Naive thymus-derived CD8-positive, alpha-beta T cell (primary cell): ENCODE measurements around the gene NFYB. TPM values are rescaled to one million over a fixed set of nuclear protein-coding genes. Genes with fewer than 3 reads are reported as not detected.

ENCODE experiments used
- ATAC-seq, 2 donors: fragments of 150-1000 bp; cut with Tn5 transposase in 1 of 2; sonication (Bioruptor Pico), chemical (Tn5 transposase) in 1 of 2; 1 replicate in 1 of 2; 2 replicates in 1 of 2; pipeline ENCODE4 v1.10.0; 2021; ENCODE audit warnings: mild to moderate bottlenecking in 2 of 2, moderate library complexity in 2 of 2
- POLR2A ChIA-PET: fragments of 350-600 bp; sonication (Branson Sonifier 250); formaldehyde crosslinking; loops from one replicate; lab custom pipeline; 2021; ENCODE audit warnings: antibody characterized with exemption; lab: Charles Lee
- DNase-seq, 10 donors: peaks; one replicate each; pipeline versions ENCODE4 v3.0.0 to v3.0.0-alpha.2; 2020 to 2022
- H3K27ac Mint-ChIP-seq, 10 donors: one replicate each; pipeline ENCODE4 v1.8.0; 2020 to 2022; ENCODE audit warnings: mild to moderate bottlenecking in 10 of 10, mixed read lengths in 10 of 10, moderate library complexity in 4 of 10, inconsistent platforms in 1 of 10
- H3K27me3 Mint-ChIP-seq, 5 donors: one replicate each; pipeline ENCODE4 v1.8.0; 2021 to 2022; ENCODE audit warnings: mixed read lengths in 5 of 5
- H3K36me3 Mint-ChIP-seq, 3 donors: one replicate each; pipeline ENCODE4 v1.8.0; 2020 to 2022; ENCODE audit warnings: mixed read lengths in 3 of 3, mild to moderate bottlenecking in 2 of 3, inconsistent platforms in 1 of 3
- H3K4me1 Mint-ChIP-seq, 4 donors: one replicate each; pipeline ENCODE4 v1.8.0; 2021 to 2022; ENCODE audit warnings: mixed read lengths in 4 of 4
- H3K4me3 Mint-ChIP-seq, 10 donors: one replicate each; pipeline ENCODE4 v1.8.0; 2020 to 2022; ENCODE audit warnings: mild to moderate bottlenecking in 10 of 10, mixed read lengths in 10 of 10, moderate library complexity in 6 of 10, inconsistent platforms in 1 of 10
- H3K9me3 Mint-ChIP-seq, 9 donors: one replicate each; pipeline ENCODE4 v1.8.0; 2020 to 2022; ENCODE audit warnings: mixed read lengths in 9 of 9, mild to moderate bottlenecking in 3 of 9, inconsistent platforms in 1 of 9, moderate library complexity in 1 of 9
- polyA plus RNA-seq, 3 donors: library from polyadenylated mRNA; unstranded; fragments of 300-500 nt; fragmentation: Illumina TruSeq; gene quantifications; one replicate each; pipeline ENCODE4 v1.2.3, GENCODE V29; 2021
- total RNA-seq, 8 experiments: library from RNA in 2 of 8; stranded (reverse) in 2 of 8; gene quantifications; one replicate each; pipeline ENCODE4 v1.2.3 and lab custom pipeline; 2021 to 2026

Gene NFYB
- total and polyA plus RNA-seq, 5 experiments from 2014 or later: 22.7 to 38.8 (median 26.4) TPM

GRCh38 chr12:104105461-104105860, 32.5 kb downstream of the NFYB start:
- Mint-ChIP-seq H3K27me3 (no peaks in the 10 kb centered on the region), H3K36me3 (peaks cover 0 to 35% (median 0%) of the 10 kb centered on the region in 3 donors), H3K9me3 (no peaks in the 10 kb centered on the region), H3K4me3 (no peak overlapping the region), H3K27ac (peak overlapping the region in 1 of 10 donors; percentile 34), H3K4me1 (peaks cover 9 to 11% (median 10%) of the 10 kb centered on the region in 4 donors)
- ATAC-seq (no peak), DNase-seq (no peak)
- POLR2A ChIA-PET: interaction anchor here (0.6 kb wide), 1 partner anchor 140 kb away, joined by 3 read pairs; the partner anchor contains the start of gene TDG

GRCh38 chr12:104097954-104098353, 40.1 kb downstream of the NFYB start:
- POLR2A ChIA-PET: interaction anchor here (0.5 kb wide), 1 partner anchor 240 kb away, joined by 3 read pairs; no protein-coding TSS in a partner anchor
- Mint-ChIP-seq H3K36me3 (peaks cover 7 to 74% (median 28%) of the 10 kb centered on the region in 3 donors), H3K27ac (no peak overlapping the region), H3K27me3 (no peaks in the 10 kb centered on the region), H3K4me3 (no peak overlapping the region), H3K9me3 (no peaks in the 10 kb centered on the region), H3K4me1 (no peaks in the 10 kb centered on the region)
- DNase-seq: no peak
- ATAC-seq: no peak

- Mint-ChIP-seq H3K36me3 (peaks cover 7 to 73% (median 31%) of the 10 kb centered on the region in 3 donors), H3K4me3 (no peak overlapping the region), H3K27me3 (no peaks in the 10 kb centered on the region), H3K27ac (no peak overlapping the region), H3K9me3 (no peaks in the 10 kb centered on the region), H3K4me1 (no peaks in the 10 kb centered on the region)
- DNase-seq: no peak
- no peak for ATAC-seq
- POLR2A ChIA-PET: no interaction called here
Measured at GRCh38 chr12:104095289-104095688, 42.7 kb downstream of the NFYB start.

- peaks cover 7 to 79% (median 33%) of the 10 kb centered on the region in 3 donors for H3K36me3 Mint-ChIP-seq
- DNase-seq: no peak
- POLR2A ChIA-PET: no interaction called here
- ATAC-seq: no peak
- peak overlapping the region in 1 of 10 donors; percentile 39 for H3K27ac Mint-ChIP-seq
- H3K4me1 Mint-ChIP-seq: no peaks in the 10 kb centered on the region
- no peaks in the 10 kb centered on the region for H3K9me3 Mint-ChIP-seq
- H3K27me3 Mint-ChIP-seq: no peaks in the 10 kb centered on the region
- H3K4me3 Mint-ChIP-seq: no peak overlapping the region
Measured at GRCh38 chr12:104094284-104094683, 43.7 kb downstream of the NFYB start.

- no peaks in the 10 kb centered on the region for H3K4me1 Mint-ChIP-seq
- DNase-seq (no peak), ATAC-seq (no peak)
- H3K4me3 Mint-ChIP-seq: no peak overlapping the region
- H3K9me3 Mint-ChIP-seq: no peaks in the 10 kb centered on the region
- peaks cover 7 to 74% (median 26%) of the 10 kb centered on the region in 3 donors for H3K36me3 Mint-ChIP-seq
- POLR2A ChIA-PET: interaction anchor here (0.6 kb wide), 1 partner anchor 16 kb away, joined by 7 read pairs; no protein-coding TSS in a partner anchor
- H3K27me3 Mint-ChIP-seq: no peaks in the 10 kb centered on the region
- no peak overlapping the region for H3K27ac Mint-ChIP-seq
Measured at GRCh38 chr12:104091136-104091535, 46.9 kb downstream of the NFYB start.

- Mint-ChIP-seq H3K27me3 (no peaks in the 10 kb centered on the region), H3K4me3 (no peak overlapping the region), H3K9me3 (no peaks in the 10 kb centered on the region), H3K36me3 (peaks cover 7 to 79% (median 26%) of the 10 kb centered on the region in 3 donors), H3K27ac (no peak overlapping the region), H3K4me1 (no peaks in the 10 kb centered on the region)
- DNase-seq (no peak), ATAC-seq (no peak)
- POLR2A ChIA-PET: no interaction called here
Measured at GRCh38 chr12:104090685-104091084, 47.3 kb downstream of the NFYB start.

- H3K4me3 Mint-ChIP-seq: no peak overlapping the region
- peaks cover 5 to 69% (median 17%) of the 10 kb centered on the region in 3 donors for H3K36me3 Mint-ChIP-seq
- H3K9me3 Mint-ChIP-seq: no peaks in the 10 kb centered on the region
- H3K27ac Mint-ChIP-seq: peak overlapping the region in 2 of 10 donors; percentile 9 to 44
- no peaks in the 10 kb centered on the region for H3K27me3 Mint-ChIP-seq
- DNase-seq (no peak), ATAC-seq (no peak)
- POLR2A ChIA-PET: no interaction called here
- H3K4me1 Mint-ChIP-seq: peaks cover 0 to 6% (median 0%) of the 10 kb centered on the region in 4 donors
Measured at GRCh38 chr12:104083769-104084475, 54.1 kb downstream of the NFYB start.

GRCh38 chr12:104080764-104081163, 57.2 kb downstream of the NFYB start:
- H3K27me3 Mint-ChIP-seq: no peaks in the 10 kb centered on the region
- peaks cover 1 to 17% (median 8%) of the 10 kb centered on the region in 4 donors for H3K4me1 Mint-ChIP-seq
- H3K4me3 Mint-ChIP-seq: no peak overlapping the region
- DNase-seq: no peak
- no peak for ATAC-seq
- H3K9me3 Mint-ChIP-seq: no peaks in the 10 kb centered on the region
- POLR2A ChIA-PET: no interaction called here
- no peak overlapping the region for H3K27ac Mint-ChIP-seq
- peaks cover 5 to 73% (median 14%) of the 10 kb centered on the region in 3 donors for H3K36me3 Mint-ChIP-seq

- H3K27ac Mint-ChIP-seq: no peak overlapping the region
- no peaks in the 10 kb centered on the region for H3K27me3 Mint-ChIP-seq
- peaks cover 5 to 71% (median 12%) of the 10 kb centered on the region in 3 donors for H3K36me3 Mint-ChIP-seq
- H3K4me1 Mint-ChIP-seq: peaks cover 2 to 19% (median 11%) of the 10 kb centered on the region in 4 donors
- no peak overlapping the region for H3K4me3 Mint-ChIP-seq
- DNase-seq (no peak), ATAC-seq (no peak)
- no peaks in the 10 kb centered on the region for H3K9me3 Mint-ChIP-seq
- POLR2A ChIA-PET: interaction anchor here (1.0 kb wide), 1 partner anchor 13 kb away, joined by 3 read pairs; no protein-coding TSS in a partner anchor
Measured at GRCh38 chr12:104079024-104079423, 59.0 kb downstream of the NFYB start.

- H3K4me1 Mint-ChIP-seq: peaks cover 2 to 30% (median 12%) of the 10 kb centered on the region in 4 donors
- H3K27me3 Mint-ChIP-seq: no peaks in the 10 kb centered on the region
- ATAC-seq: no peak
- H3K36me3 Mint-ChIP-seq: peaks cover 0 to 66% (median 4%) of the 10 kb centered on the region in 3 donors
- no peak overlapping the region for H3K4me3 Mint-ChIP-seq
- POLR2A ChIA-PET: no interaction called here
- no peak overlapping the region for H3K27ac Mint-ChIP-seq
- no peak for DNase-seq
- no peaks in the 10 kb centered on the region for H3K9me3 Mint-ChIP-seq
Measured at GRCh38 chr12:104073699-104074098, 64.3 kb downstream of the NFYB start.

- POLR2A ChIA-PET: no interaction called here
- DNase-seq: no peak
- H3K4me1 Mint-ChIP-seq: peaks cover 2 to 34% (median 15%) of the 10 kb centered on the region in 4 donors
- no peaks in the 10 kb centered on the region for H3K9me3 Mint-ChIP-seq
- no peak for ATAC-seq
- peaks cover 0 to 66% (median 4%) of the 10 kb centered on the region in 3 donors for H3K36me3 Mint-ChIP-seq
- no peak overlapping the region for H3K4me3 Mint-ChIP-seq
- H3K27ac Mint-ChIP-seq: no peak overlapping the region
- H3K27me3 Mint-ChIP-seq: no peaks in the 10 kb centered on the region
Measured at GRCh38 chr12:104072099-104072498, 65.9 kb downstream of the NFYB start.
